Measurements from ENCODE around the gene DPP7.
A peak's percentile ranks its signal among the peaks of the same experiment; 100 is the strongest.

DPP7 gene

DNA sequence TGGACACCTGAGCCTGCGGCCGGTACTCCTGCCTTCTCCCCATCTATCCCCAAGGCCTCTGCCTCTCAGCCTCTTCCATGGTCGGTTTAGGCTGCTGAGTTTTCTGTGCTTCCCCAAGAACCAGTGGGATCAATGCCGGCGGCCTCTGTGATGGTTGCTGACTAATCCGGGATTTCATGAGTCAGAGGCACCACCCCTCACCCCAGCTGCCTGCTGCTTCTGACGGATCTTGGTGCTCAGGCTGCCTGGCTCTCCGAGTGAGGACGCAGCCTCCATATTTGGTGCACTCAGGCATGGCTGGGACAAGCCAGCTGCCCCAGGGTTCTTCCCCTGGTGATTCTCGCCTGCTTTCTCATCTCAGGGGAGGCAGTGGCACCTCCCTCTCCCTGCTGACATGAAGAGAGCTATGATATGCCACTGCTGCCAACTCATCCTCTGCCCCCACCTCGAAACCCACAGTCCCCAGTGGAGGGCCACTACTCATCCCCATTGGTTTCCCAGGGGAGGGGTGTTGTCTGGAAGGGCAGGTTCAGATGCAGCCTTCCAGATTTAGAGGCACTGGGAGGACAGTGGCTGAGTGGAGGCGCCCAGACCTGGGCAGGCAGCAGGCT, 31.0 kb downstream of the DPP7 start (continued):
- TF ChIP-seq, protein P1, sequence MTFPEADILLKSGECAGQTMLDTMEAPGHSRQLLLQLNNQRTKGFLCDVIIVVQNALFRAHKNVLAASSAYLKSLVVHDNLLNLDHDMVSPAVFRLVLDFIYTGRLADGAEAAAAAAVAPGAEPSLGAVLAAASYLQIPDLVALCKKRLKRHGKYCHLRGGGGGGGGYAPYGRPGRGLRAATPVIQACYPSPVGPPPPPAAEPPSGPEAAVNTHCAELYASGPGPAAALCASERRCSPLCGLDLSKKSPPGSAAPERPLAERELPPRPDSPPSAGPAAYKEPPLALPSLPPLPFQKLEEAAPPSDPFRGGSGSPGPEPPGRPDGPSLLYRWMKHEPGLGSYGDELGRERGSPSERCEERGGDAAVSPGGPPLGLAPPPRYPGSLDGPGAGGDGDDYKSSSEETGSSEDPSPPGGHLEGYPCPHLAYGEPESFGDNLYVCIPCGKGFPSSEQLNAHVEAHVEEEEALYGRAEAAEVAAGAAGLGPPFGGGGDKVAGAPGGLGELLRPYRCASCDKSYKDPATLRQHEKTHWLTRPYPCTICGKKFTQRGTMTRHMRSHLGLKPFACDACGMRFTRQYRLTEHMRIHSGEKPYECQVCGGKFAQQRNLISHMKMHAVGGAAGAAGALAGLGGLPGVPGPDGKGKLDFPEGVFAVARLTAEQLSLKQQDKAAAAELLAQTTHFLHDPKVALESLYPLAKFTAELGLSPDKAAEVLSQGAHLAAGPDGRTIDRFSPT (tag by site-specific recombination; IDR thresholded peaks at IDR 0.05): peak; percentile 37; the same call in 1 of the 2 replicates
- TF ChIP-seq KLF8 (tag by site-specific recombination; IDR thresholded peaks at IDR 0.05) (peak; percentile 79), ZIC2 (tag by site-specific recombination; IDR thresholded peaks at IDR 0.05) (peak; percentile 77), ZNF335 (tag by site-specific recombination; conservative IDR thresholded peaks at IDR 0.05) (peak; percentile 72), ZBTB17 (tag by site-specific recombination; IDR thresholded peaks at IDR 0.05) (peak; percentile 79), ZNF341 (tag by site-specific recombination; IDR thresholded peaks at IDR 0.05; ENCODE audit: low read depth) (peak; percentile 62), SP7 (tag by site-specific recombination; IDR thresholded peaks at IDR 0.05) (peak; percentile 55; the same call in 1 of the 2 replicates), GLI4 (tag by site-specific recombination; IDR thresholded peaks at IDR 0.05) (no peak), KLF10 (tag by site-specific recombination; IDR thresholded peaks at IDR 0.05) (peak; percentile 64; the same call in 1 of the 2 replicates), ZNF350 (tag by site-specific recombination; IDR thresholded peaks at IDR 0.05) (no peak), ZNF10 (tag by site-specific recombination; IDR thresholded peaks at IDR 0.05) (peak; percentile 94), ZNF394 (tag by site-specific recombination; IDR thresholded peaks at IDR 0.05; ENCODE audit: borderline replicate concordance) (peak; percentile 46; the same call in 1 of the 2 replicates), ZNF629 (tag by site-specific recombination; IDR thresholded peaks at IDR 0.05) (peak; percentile 54), ZNF473 (tag by site-specific recombination; IDR thresholded peaks at IDR 0.05) (no peak), ZFHX2 (tag by site-specific recombination; conservative IDR thresholded peaks at IDR 0.05) (peak; percentile 54), ZSCAN30 (tag by site-specific recombination; IDR thresholded peaks at IDR 0.05) (peak; percentile 20; the same call in 1 of the 2 replicates), ZNF600 (tag by site-specific recombination; IDR thresholded peaks at IDR 0.05) (peak; percentile 30; the same call in 1 of the 2 replicates), KLF1 (tag by site-specific recombination; IDR thresholded peaks at IDR 0.05) (peak; percentile 53)
- TF ChIP-seq, protein P2, sequence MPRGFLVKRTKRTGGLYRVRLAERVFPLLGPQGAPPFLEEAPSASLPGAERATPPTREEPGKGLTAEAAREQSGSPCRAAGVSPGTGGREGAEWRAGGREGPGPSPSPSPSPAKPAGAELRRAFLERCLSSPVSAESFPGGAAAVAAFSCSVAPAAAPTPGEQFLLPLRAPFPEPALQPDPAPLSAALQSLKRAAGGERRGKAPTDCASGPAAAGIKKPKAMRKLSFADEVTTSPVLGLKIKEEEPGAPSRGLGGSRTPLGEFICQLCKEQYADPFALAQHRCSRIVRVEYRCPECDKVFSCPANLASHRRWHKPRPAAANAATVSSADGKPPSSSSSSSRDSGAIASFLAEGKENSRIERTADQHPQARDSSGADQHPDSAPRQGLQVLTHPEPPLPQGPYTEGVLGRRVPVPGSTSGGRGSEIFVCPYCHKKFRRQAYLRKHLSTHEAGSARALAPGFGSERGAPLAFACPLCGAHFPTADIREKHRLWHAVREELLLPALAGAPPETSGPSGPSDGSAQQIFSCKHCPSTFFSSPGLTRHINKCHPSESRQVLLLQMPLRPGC (tag by site-specific recombination; IDR thresholded peaks at IDR 0.05): peak; percentile 41; the same call in 1 of the 2 replicates
- TF ChIP-seq, protein P3, sequence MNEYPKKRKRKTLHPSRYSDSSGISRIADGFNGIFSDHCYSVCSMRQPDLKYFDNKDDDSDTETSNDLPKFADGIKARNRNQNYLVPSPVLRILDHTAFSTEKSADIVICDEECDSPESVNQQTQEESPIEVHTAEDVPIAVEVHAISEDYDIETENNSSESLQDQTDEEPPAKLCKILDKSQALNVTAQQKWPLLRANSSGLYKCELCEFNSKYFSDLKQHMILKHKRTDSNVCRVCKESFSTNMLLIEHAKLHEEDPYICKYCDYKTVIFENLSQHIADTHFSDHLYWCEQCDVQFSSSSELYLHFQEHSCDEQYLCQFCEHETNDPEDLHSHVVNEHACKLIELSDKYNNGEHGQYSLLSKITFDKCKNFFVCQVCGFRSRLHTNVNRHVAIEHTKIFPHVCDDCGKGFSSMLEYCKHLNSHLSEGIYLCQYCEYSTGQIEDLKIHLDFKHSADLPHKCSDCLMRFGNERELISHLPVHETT (tag by site-specific recombination; IDR thresholded peaks at IDR 0.05): 0 out of 2 replicates have a peak, but pooled peaks have one; percentile 18
- TF ChIP-seq, protein P4, sequence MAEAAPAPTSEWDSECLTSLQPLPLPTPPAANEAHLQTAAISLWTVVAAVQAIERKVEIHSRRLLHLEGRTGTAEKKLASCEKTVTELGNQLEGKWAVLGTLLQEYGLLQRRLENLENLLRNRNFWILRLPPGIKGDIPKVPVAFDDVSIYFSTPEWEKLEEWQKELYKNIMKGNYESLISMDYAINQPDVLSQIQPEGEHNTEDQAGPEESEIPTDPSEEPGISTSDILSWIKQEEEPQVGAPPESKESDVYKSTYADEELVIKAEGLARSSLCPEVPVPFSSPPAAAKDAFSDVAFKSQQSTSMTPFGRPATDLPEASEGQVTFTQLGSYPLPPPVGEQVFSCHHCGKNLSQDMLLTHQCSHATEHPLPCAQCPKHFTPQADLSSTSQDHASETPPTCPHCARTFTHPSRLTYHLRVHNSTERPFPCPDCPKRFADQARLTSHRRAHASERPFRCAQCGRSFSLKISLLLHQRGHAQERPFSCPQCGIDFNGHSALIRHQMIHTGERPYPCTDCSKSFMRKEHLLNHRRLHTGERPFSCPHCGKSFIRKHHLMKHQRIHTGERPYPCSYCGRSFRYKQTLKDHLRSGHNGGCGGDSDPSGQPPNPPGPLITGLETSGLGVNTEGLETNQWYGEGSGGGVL (tag by site-specific recombination; IDR thresholded peaks at IDR 0.05): no peak
